Heart left ventricle (tissue), 16 donors: ENCODE results near the gene ASZ1. TPM values are rescaled to one million over a fixed set of nuclear protein-coding genes. Genes with fewer than 3 reads are reported as not detected.

ENCODE experiments used
- ATAC-seq, 4 donors: fragments of 200-7000 bp; cut with Tn5 transposase; one replicate each; pipeline ENCODE4 v1.9.1; 2020 to 2022; ENCODE audit warnings: moderate library complexity in 4 of 4, mild to moderate bottlenecking in 3 of 4, moderate number of reproducible peaks in 1 of 4
- DNase-seq, 5 donors: peaks; one replicate each; pipeline ENCODE4 v3.0.0-alpha.2; 2020
- H3K27ac ChIP-seq, 12 donors: fragments of 200-600 bp; sonication (generic) in 4 of 12; one replicate each; pipeline versions ENCODE4 v1.5.0 to v1.8.0; 2016 to 2022; ENCODE audit warnings: mild to moderate bottlenecking in 2 of 12
- H3K27me3 ChIP-seq, 9 donors: fragments of 200-600 bp; sonication (generic) in 2 of 9; one replicate each; pipeline versions ENCODE4 v1.5.1 to v1.8.0; 2016 to 2022; ENCODE audit warnings: mild to moderate bottlenecking in 3 of 9
- H3K36me3 ChIP-seq, 9 donors: fragments of 200-600 bp; sonication (generic) in 2 of 9; one replicate each; pipeline versions ENCODE4 v1.5.0 to v1.8.0; 2018 to 2022; ENCODE audit warnings: mild to moderate bottlenecking in 2 of 9
- H3K4me1 ChIP-seq, 12 donors: fragments of 200-600 bp; sonication (generic) in 4 of 12; one replicate each; pipeline versions ENCODE4 v1.5.0 to v1.8.0; 2016 to 2022; ENCODE audit warnings: mild to moderate bottlenecking in 3 of 12
- H3K4me3 ChIP-seq, 12 donors: fragments of 200-600 bp; sonication (generic) in 4 of 12; one replicate each; pipeline versions ENCODE4 v1.5.0 to v1.8.0; 2017 to 2022; ENCODE audit warnings: mild to moderate bottlenecking in 9 of 12, moderate library complexity in 4 of 12
- H3K9me3 ChIP-seq, 12 donors: fragments of 200-600 bp; sonication (generic) in 4 of 12; one replicate each; pipeline versions ENCODE4 v1.5.0 to v1.8.0; 2016 to 2022; ENCODE audit warnings: mild to moderate bottlenecking in 1 of 12
- POLR2A ChIP-seq, 2 donors: fragments of 450-650 bp; IDR thresholded peaks; one replicate each; pipeline ENCODE4 v1.6.1; 2017; ENCODE audit warnings: antibody characterized with exemption in 2 of 2, mild to moderate bottlenecking in 2 of 2, moderate library complexity in 2 of 2
- WGBS, 4 donors: extraction: QIAGEN DNeasy Blood & Tissue Kit in 2 of 4; methylation state at CpG; one replicate each; pipeline versions ENCODE4 v1.1.5 to v1.1.7; 2013 to 2018; 5-methylcytosine and 5-hydroxymethylcytosine counted together
- intact Hi-C, 10 donors: fragments of 100-400 bp; cut with DNase I; formaldehyde crosslinking; loops; one replicate each; pipeline versions ENCODE4 v1.11.1 to v1.14.2; 2022
- polyA plus RNA-seq, 2 donors: library from polyadenylated mRNA; stranded (reverse); fragments of 200-250 nt; gene quantifications; one replicate each; pipeline ENCODE4 v1.2.3, GENCODE V29; 2013
- total RNA-seq, 9 donors: library from RNA; depleted of rRNA in 2 of 9; stranded (reverse); fragments of >200 nt in 2 of 9; fragmentation: NEBNext Ultra II Directional in 3 of 9; extraction: Animal tissue kit (Norgen Biotek cat#: 25700) in 3 of 9; gene quantifications; one replicate each; pipeline versions ENCODE4 v1.1.0 to v1.2.4, GENCODE V29; 2016 to 2023
- TF ChIP-seq, protein P1 (sequence below), 12 donors: fragments of 200-600 bp; sonication (generic) in 4 of 12; IDR thresholded peaks; one replicate each; pipeline versions ENCODE4 v1.5.0 to v1.8.0; 2018 to 2022; ENCODE audit warnings: antibody characterized with exemption in 12 of 12, mild to moderate bottlenecking in 5 of 12
- donor health status: ischemic (EF 13 %, LVEDD 7.1; RV severe dilation, severe dysfunction).
- donor health status: healthy with polysubstance abuse.
- donor health status: DM: no; HTN: yes; CAD: no.
- donor health status: DM: no; HTN: no; CAD: no.
- donor health status: ischemic (EF 25% LVEDD 6.9; RV normal size, moderate dysfunction).
- donor health status: ischemic (EF 25% LVEDD 5.7; RV mildly dilated, moderate dysfunction).
- donor health status: healthy.
- donor health status: DM: yes; HTN: yes; CAD: no.
- donor health status: ischemic (EF 35%, LVEDD 5.7; RV mildly dilated, moderate dysfunction).
- donor health status: nonischemic (EF 11% LVEDD 7.7; RV severe dilation, severe dysfunction).
- donor health status: DM: yes; HTN: yes; CAD: no.
- donor health status: PGD.
- donor health status: ischemic (EF 29% LVEDD 5.4; RV normal size, mild dysfunction).
- donor health status: nonischemic (EF 23%, LVEDD 6.1; RV moderate dilation, normal function).

ASZ1 gene
- total and polyA plus RNA-seq, 11 donors: not detected

GRCh38 chr7:117403737-117404136 is 23.6 kb downstream of the ASZ1 start:
- WGBS, 4 donors: 95 to 97% (median 95%) methylated on average over 8 of the region's 8 CpGs
- no peaks in the 10 kb centered on the region for H3K27me3 ChIP-seq
- no peaks in the 10 kb centered on the region for H3K4me1 ChIP-seq
- no peak overlapping the region for H3K4me3 ChIP-seq
- H3K9me3 ChIP-seq: peaks cover 0 to 4% (median 0%) of the 10 kb centered on the region in 12 donors
- DNase-seq (no peak), ATAC-seq (no peak)
- no peaks in the 10 kb centered on the region for H3K36me3 ChIP-seq
- TF ChIP-seq POLR2A (IDR thresholded peaks at IDR 0.05): no peak
- TF ChIP-seq, protein P1, sequence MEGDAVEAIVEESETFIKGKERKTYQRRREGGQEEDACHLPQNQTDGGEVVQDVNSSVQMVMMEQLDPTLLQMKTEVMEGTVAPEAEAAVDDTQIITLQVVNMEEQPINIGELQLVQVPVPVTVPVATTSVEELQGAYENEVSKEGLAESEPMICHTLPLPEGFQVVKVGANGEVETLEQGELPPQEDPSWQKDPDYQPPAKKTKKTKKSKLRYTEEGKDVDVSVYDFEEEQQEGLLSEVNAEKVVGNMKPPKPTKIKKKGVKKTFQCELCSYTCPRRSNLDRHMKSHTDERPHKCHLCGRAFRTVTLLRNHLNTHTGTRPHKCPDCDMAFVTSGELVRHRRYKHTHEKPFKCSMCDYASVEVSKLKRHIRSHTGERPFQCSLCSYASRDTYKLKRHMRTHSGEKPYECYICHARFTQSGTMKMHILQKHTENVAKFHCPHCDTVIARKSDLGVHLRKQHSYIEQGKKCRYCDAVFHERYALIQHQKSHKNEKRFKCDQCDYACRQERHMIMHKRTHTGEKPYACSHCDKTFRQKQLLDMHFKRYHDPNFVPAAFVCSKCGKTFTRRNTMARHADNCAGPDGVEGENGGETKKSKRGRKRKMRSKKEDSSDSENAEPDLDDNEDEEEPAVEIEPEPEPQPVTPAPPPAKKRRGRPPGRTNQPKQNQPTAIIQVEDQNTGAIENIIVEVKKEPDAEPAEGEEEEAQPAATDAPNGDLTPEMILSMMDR (IDR thresholded peaks at IDR 0.05): no peak
- intact Hi-C loops: loop anchor here in 2 of 10 donors (5.0 to 10.0 kb wide), 2 partner anchors 311 to 314 kb away; no protein-coding TSS in a partner anchor
- H3K27ac ChIP-seq: no peak overlapping the region

DNA sequence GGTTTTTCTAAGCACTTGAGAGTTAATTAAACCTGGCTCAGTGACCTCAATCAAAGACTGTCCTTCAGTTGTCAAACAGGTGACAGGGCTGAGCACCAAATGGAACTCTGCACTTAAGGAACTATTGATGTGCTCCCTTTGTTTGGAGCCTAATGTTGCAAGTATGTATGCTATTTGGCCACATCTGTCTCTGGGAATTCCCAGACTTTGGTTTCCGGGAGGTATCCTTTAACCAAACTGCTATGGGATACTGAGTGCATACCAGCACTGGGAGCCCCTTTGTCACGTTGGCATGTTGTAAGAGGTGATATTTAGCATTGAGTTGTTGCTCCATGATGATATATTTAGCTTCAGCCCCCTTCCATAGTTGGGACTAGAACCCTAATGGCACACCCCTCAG is 25.2 kb downstream of the ASZ1 start:
- Histone ChIP-seq H3K36me3 (no peaks in the 10 kb centered on the region), H3K27ac (no peak overlapping the region), H3K27me3 (no peaks in the 10 kb centered on the region), H3K4me1 (no peaks in the 10 kb centered on the region), H3K4me3 (no peak overlapping the region), H3K9me3 (peaks cover 0 to 4% (median 0%) of the 10 kb centered on the region in 12 donors)
- WGBS, 4 donors: 25 to 65% (median 60%) methylated on average over 2 of the region's 2 CpGs
- DNase-seq (no peak), ATAC-seq (no peak)
- TF ChIP-seq POLR2A (IDR thresholded peaks at IDR 0.05): no peak
- TF ChIP-seq, protein P1 (IDR thresholded peaks at IDR 0.05): no peak
- intact Hi-C loops: loop anchor here in 2 of 10 donors (5.0 to 10.0 kb wide), 2 partner anchors 313 to 315 kb away; no protein-coding TSS in a partner anchor

GRCh38 chr7:117401293-117402002 is 25.8 kb downstream of the ASZ1 start:
- intact Hi-C loops: loop anchor here in 2 of 10 donors (5.0 to 10.0 kb wide), 2 partner anchors 313 to 316 kb away; no protein-coding TSS in a partner anchor
- TF ChIP-seq, protein P1 (IDR thresholded peaks at IDR 0.05): no peak
- no peak for TF ChIP-seq POLR2A (IDR thresholded peaks at IDR 0.05)
- Histone ChIP-seq H3K4me1 (no peaks in the 10 kb centered on the region), H3K9me3 (peaks cover 0 to 4% (median 0%) of the 10 kb centered on the region in 12 donors), H3K36me3 (no peaks in the 10 kb centered on the region), H3K27ac (no peak overlapping the region), H3K27me3 (no peaks in the 10 kb centered on the region), H3K4me3 (no peak overlapping the region)
- DNase-seq: no peak
- WGBS, 4 donors: 81 to 90% (median 82%) methylated on average over 5 of the region's 5 CpGs
- no peak for ATAC-seq

DNA sequence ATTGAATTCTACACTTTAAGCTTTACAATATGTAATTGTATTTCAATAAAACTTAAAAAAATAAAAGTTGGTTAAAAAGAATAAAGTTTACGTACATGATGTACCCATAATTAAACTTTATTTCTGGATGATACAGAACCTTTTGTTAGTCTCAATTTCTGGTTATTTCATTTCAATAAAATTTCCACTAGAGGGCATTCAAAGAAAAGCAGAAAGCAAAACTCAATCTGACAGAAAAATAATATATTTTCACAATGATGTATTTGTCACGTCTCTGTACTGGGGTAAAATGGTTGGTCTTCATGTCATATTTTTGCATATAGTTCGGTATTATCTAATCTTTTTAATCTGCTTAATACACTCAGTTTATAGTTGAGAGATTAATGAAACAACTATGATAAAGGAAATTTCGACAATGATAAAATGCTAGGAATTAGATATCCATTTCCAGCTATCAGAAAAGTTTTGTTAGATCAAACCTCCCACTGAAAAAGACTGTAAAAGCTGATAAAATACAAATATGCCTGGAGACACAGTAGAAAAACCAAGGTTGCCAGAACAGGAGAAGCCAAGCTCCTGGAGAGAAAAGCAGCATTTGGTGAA is 27.4 kb downstream of the ASZ1 start:
- no peak for ATAC-seq

More for the DNA sequence above, 27.4 kb downstream of the ASZ1 start:
- 44 to 52% (median 47%) methylated on average over 4 of the region's 4 CpGs for WGBS, 4 donors
- no peak overlapping the region for H3K4me3 ChIP-seq
- TF ChIP-seq POLR2A (IDR thresholded peaks at IDR 0.05): no peak
- TF ChIP-seq, protein P1 (IDR thresholded peaks at IDR 0.05): peak in 11 of 12 donors; percentile 18 to 48 (median 31)
- H3K27me3 ChIP-seq: no peaks in the 10 kb centered on the region
- no peak overlapping the region for H3K27ac ChIP-seq
- no peak for DNase-seq
- intact Hi-C loops: loop anchor here in 2 of 10 donors (5.0 to 10.0 kb wide), 2 partner anchors 315 to 317 kb away; no protein-coding TSS in a partner anchor
- H3K4me1 ChIP-seq: no peaks in the 10 kb centered on the region
- H3K9me3 ChIP-seq: no peaks in the 10 kb centered on the region
- no peaks in the 10 kb centered on the region for H3K36me3 ChIP-seq
